Spleen (tissue), 11 donors: ENCODE measurements around the gene DISC1. TPM values are rescaled to one million over a fixed set of nuclear protein-coding genes. Genes with fewer than 3 reads are reported as not detected.

Source experiments
- DNase-seq: peaks from one replicate; pipeline ENCODE4 v3.0.0-alpha.2; 2020
- H3K27ac ChIP-seq, 8 donors: fragments of 200-600 bp; sonication (generic) in 7 of 8; 1 replicate in 4 of 8; 2 replicates in 4 of 8; pipeline versions ENCODE4 v1.5.0 to v1.8.0; 2016 to 2021; ENCODE audit warnings: inconsistent platforms in 4 of 8, mild to moderate bottlenecking in 4 of 8, moderate library complexity in 1 of 8
- H3K27me3 ChIP-seq, 7 donors: fragments of 200-600 bp; sonication (generic) in 6 of 7; replicated peaks in 1 of 7; 1 replicate in 4 of 7; 2 replicates in 3 of 7; pipeline versions ENCODE4 v1.5.0 to v1.8.0; 2016 to 2021; ENCODE audit warnings: inconsistent platforms in 3 of 7, mild to moderate bottlenecking in 1 of 7
- H3K36me3 ChIP-seq, 6 donors: fragments of 200-600 bp; sonication (generic) in 5 of 6; 1 replicate in 4 of 6; 2 replicates in 2 of 6; pipeline versions ENCODE4 v1.5.0 to v1.8.0; 2016 to 2021; ENCODE audit warnings: inconsistent platforms in 2 of 6
- H3K4me1 ChIP-seq, 6 donors: fragments of 200-600 bp; sonication (generic) in 5 of 6; 1 replicate in 3 of 6; 2 replicates in 3 of 6; pipeline versions ENCODE4 v1.5.0 to v1.8.0; 2016 to 2021; ENCODE audit warnings: inconsistent platforms in 3 of 6
- H3K4me3 ChIP-seq, 8 donors: fragments of 200-600 bp; sonication (generic) in 7 of 8; 1 replicate in 4 of 8; 2 replicates in 4 of 8; pipeline versions ENCODE4 v1.5.0 to v1.8.0; 2016 to 2021; ENCODE audit warnings: inconsistent platforms in 4 of 8, mild to moderate bottlenecking in 4 of 8, moderate library complexity in 2 of 8
- H3K9me3 ChIP-seq, 8 donors: fragments of 200-600 bp; sonication (generic) in 7 of 8; 1 replicate in 4 of 8; 2 replicates in 4 of 8; pipeline versions ENCODE4 v1.5.0 to v1.8.0; 2016 to 2021; ENCODE audit warnings: inconsistent platforms in 4 of 8
- CTCF ChIP-seq, 11 experiments: fragments of 200-600 bp in 7 of 11; fragments of 450-650 bp in 4 of 11; sonication (generic) in 4 of 11; IDR thresholded peaks in 8 of 11; conservative IDR thresholded peaks in 3 of 11; 1 replicate in 7 of 11; 2 replicates in 4 of 11; pipeline versions ENCODE4 v1.4.0 to v1.8.0; 2016 to 2021; ENCODE audit warnings: antibody characterized with exemption in 11 of 11, inconsistent platforms in 4 of 11, mild to moderate bottlenecking in 1 of 11
- POLR2A ChIP-seq, 3 donors: fragments of 450-650 bp; IDR thresholded peaks; one replicate each; pipeline ENCODE4 v1.5.1; 2017; ENCODE audit warnings: antibody characterized with exemption in 3 of 3, mild to moderate bottlenecking in 1 of 3
- POLR2AphosphoS5 ChIP-seq, 3 donors: sonication (generic); formaldehyde crosslinking; IDR thresholded peaks; one replicate each; pipeline ENCODE4 v1.5.1; 2017; ENCODE audit warnings: antibody characterized with exemption in 3 of 3
- WGBS, 5 donors: extraction: QIAGEN DNeasy Blood & Tissue Kit in 3 of 5; methylation state at CpG; one replicate each; pipeline versions ENCODE4 v1.1.5 to v1.1.7; 2013 to 2018; 5-methylcytosine and 5-hydroxymethylcytosine counted together
- intact Hi-C: fragments of 100-400 bp; cut with DNase I; formaldehyde crosslinking; loops from one replicate; pipeline ENCODE4 v1.15.0; 2023; ENCODE audit warnings: low total_unique reads
- polyA plus RNA-seq, 3 donors: library from polyadenylated mRNA; stranded (reverse); fragments of 200-250 nt; gene quantifications; one replicate each; pipeline ENCODE4 v1.2.1, GENCODE V29; 2013
- total RNA-seq, 7 donors: library from RNA; depleted of rRNA in 3 of 7; stranded (reverse); fragments of >200 nt in 3 of 7; fragmentation: NEBNext Ultra II Directional in 4 of 7; extraction: Animal tissue kit (Norgen Biotek cat#: 25700) in 4 of 7; gene quantifications; one replicate each; pipeline versions ENCODE4 v1.1.0 to v1.2.1, GENCODE V29; 2016 to 2021
- donor health status: healthy with polysubstance abuse.
- donor health status: DM: no; HTN: no; CAD: no; lungs with moderate emphysema.
- donor health status: DM: no; HTN: no; CAD: no.
- donor health status: Bipolar disorder and iron deficiency.
- donor health status: healthy.
- donor health status: DM: no; HTN: no; CAD: no.
- donor health status: DM: yes; HTN: yes; CAD: no.

Gene DISC1
- total and polyA plus RNA-seq, 10 donors: 0.89 to 36.4 (median 24.2) TPM

GRCh38 chr1:231973830-231974229 lies 347.2 kb downstream of the DISC1 start:
- Histone ChIP-seq H3K27me3 (no peaks in the 10 kb centered on the region), H3K36me3 (peaks cover 0 to under 1% (median 0%) of the 10 kb centered on the region in 6 donors), H3K4me1 (peaks cover 0 to 19% (median 2%) of the 10 kb centered on the region in 6 donors), H3K27ac (no peak overlapping the region), H3K4me3 (no peak overlapping the region), H3K9me3 (peaks cover 0 to 16% (median 6%) of the 10 kb centered on the region in 8 donors)
- TF ChIP-seq CTCF (IDR thresholded peaks at IDR 0.05 in 8 of 11, conservative IDR thresholded peaks at IDR 0.05 in 3 of 11): no peak
- no peak for TF ChIP-seq POLR2AphosphoS5 (IDR thresholded peaks at IDR 0.05)
- no peak for TF ChIP-seq POLR2A (IDR thresholded peaks at IDR 0.05)
- intact Hi-C loops: no loop called here
- 64 to 86% (median 73%) methylated on average over 5 of the region's 5 CpGs for WGBS, 5 donors
- no peak for DNase-seq

- WGBS, 5 donors: 89 to 96% (median 91%) methylated on average over 4 of the region's 4 CpGs
- intact Hi-C loops: no loop called here
- no peak for DNase-seq
- TF ChIP-seq POLR2AphosphoS5 (IDR thresholded peaks at IDR 0.05) (no peak), CTCF (IDR thresholded peaks at IDR 0.05 in 8 of 11, conservative IDR thresholded peaks at IDR 0.05 in 3 of 11) (no peak), POLR2A (IDR thresholded peaks at IDR 0.05) (no peak)
- no peak overlapping the region for H3K27ac ChIP-seq
- peaks cover 0 to 15% (median 6%) of the 10 kb centered on the region in 8 donors for H3K9me3 ChIP-seq
- H3K4me1 ChIP-seq: peaks cover 0 to 9% (median 0%) of the 10 kb centered on the region in 6 donors
- H3K36me3 ChIP-seq: no peaks in the 10 kb centered on the region
- H3K4me3 ChIP-seq: no peak overlapping the region
- no peaks in the 10 kb centered on the region for H3K27me3 ChIP-seq
These were observed 349.6 kb downstream of the DISC1 start for GRCh38 chr1:231976231-231976630.

DNA sequence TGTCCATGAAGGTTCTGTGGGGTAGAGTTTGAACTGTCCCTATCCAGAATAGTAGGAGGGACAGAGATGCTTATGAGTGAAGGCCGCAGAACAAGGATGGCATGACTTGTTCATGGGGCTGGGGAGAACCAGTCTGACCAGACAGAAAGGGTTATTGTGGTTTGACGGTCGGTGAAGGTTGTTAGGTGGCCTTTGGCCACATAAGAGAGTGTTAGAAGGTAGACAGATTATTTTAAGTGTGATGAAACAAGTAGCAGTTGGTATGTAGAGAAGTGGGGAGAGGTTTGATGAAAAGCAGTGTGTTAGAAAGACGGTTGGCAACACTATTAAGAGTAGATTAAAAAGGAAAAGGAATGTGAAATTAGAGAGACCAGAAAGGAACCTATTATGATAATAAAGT lies 355.1 kb downstream of the DISC1 start:
- no peak for TF ChIP-seq POLR2AphosphoS5 (IDR thresholded peaks at IDR 0.05)
- TF ChIP-seq CTCF (IDR thresholded peaks at IDR 0.05 in 8 of 11, conservative IDR thresholded peaks at IDR 0.05 in 3 of 11): no peak
- no peak for TF ChIP-seq POLR2A (IDR thresholded peaks at IDR 0.05)
- H3K4me3 ChIP-seq: no peak overlapping the region
- H3K4me1 ChIP-seq: no peaks in the 10 kb centered on the region
- DNase-seq: no peak
- peaks cover 0 to 10% (median 6%) of the 10 kb centered on the region in 8 donors for H3K9me3 ChIP-seq
- 87 to 90% (median 89%) methylated on average over 4 of the region's 4 CpGs for WGBS, 5 donors
- intact Hi-C loops: no loop called here
- H3K27me3 ChIP-seq: no peaks in the 10 kb centered on the region
- H3K27ac ChIP-seq: no peak overlapping the region
- H3K36me3 ChIP-seq: no peaks in the 10 kb centered on the region

DNA sequence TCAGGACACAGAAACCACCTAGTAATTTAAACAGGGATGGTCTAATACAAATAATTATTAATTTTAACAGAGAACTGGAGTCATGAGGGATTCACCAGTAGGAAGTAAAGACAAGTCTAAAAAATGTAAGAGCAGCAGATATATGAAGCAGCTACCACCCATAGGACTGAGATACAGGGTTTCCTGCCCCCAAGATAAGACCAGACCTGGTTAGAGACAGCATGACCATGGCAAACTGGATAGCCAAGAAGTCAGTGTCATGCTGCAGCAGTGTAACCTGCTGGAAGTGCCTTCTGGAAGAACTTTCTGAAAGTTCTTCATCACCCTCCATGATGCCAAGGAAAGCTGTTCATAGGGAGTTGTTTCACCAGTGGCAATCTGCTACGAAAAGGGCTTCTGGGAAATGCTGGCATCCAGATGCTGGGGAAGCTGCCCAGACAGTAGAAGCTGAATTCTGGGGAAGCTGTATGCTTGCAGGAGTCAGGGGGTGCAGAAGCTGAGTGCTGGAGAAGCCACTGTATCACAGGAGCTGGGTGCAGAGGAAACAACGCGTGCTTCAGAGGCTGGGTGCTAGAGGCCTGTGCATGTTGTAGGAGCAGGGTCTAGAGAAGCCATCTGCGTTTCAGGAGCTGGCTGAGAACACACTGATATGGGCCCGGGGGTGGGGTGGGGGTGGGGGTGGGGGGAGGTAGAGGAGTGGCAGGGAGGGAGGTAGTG lies 356.4 kb downstream of the DISC1 start:
- intact Hi-C loops: no loop called here
- Histone ChIP-seq H3K27ac (no peak overlapping the region), H3K9me3 (no peaks in the 10 kb centered on the region), H3K36me3 (no peaks in the 10 kb centered on the region), H3K4me1 (no peaks in the 10 kb centered on the region), H3K4me3 (no peak overlapping the region), H3K27me3 (no peaks in the 10 kb centered on the region)
- no peak for DNase-seq
- WGBS, 5 donors: 59 to 93% (median 88%) methylated on average over 3 to 5 of the region's 5 CpGs
- no peak for TF ChIP-seq POLR2A (IDR thresholded peaks at IDR 0.05)
- no peak for TF ChIP-seq POLR2AphosphoS5 (IDR thresholded peaks at IDR 0.05)
- TF ChIP-seq CTCF (IDR thresholded peaks at IDR 0.05 in 8 of 11, conservative IDR thresholded peaks at IDR 0.05 in 3 of 11): no peak
